Measurements from ENCODE around the gene RABGAP1L. TPM values are rescaled to one million over a fixed set of nuclear protein-coding genes. Genes with fewer than 3 reads are reported as not detected.

Gene RABGAP1L
- total and polyA plus RNA-seq, 2 of the 8 experiments (the other 6 are each of a cell fraction or from before 2014, with no cell fraction given) = 33.3 to 156 TPM

GRCh38 chr1:174819596-174819995, 660.3 kb downstream of the RABGAP1L start:
- H3K4me2 ChIP-seq (ENCODE audit: insufficient read depth in 1 of 2, low read depth in 2 of 2, low read length in 2 of 2) = no peak overlapping the region
- no peak overlapping the region for H3K56ac ChIP-seq (replicated peaks; ENCODE audit: insufficient read length, low read depth, low read length)
- no peak overlapping the region for H3K18ac ChIP-seq (ENCODE audit: extremely low read depth, low read length)
- H4K20me1 ChIP-seq (replicated peaks in 1 of 2; ENCODE audit: control insufficient read depth in 1 of 2, insufficient read depth in 2 of 2, low read length in 2 of 2) = no peaks in the 10 kb centered on the region
- no peak overlapping the region for H3K4me3 ChIP-seq (ENCODE audit: extremely low read depth in 1 of 4, insufficient read depth in 2 of 4, low read depth in 3 of 4, low read length in 4 of 4)
- H3K9me3 ChIP-seq (ENCODE audit: insufficient read depth in 2 of 2, low read depth in 1 of 2, low read length in 1 of 2) = no peaks in the 10 kb centered on the region
- H4K91ac ChIP-seq (replicated peaks; ENCODE audit: insufficient read length, low read length) = no peak overlapping the region
- H2AFZ ChIP-seq (ENCODE audit: low read length) = no peak overlapping the region
- no peak overlapping the region for H3K27ac ChIP-seq (ENCODE audit: low read depth, low read length)
- peaks cover 0 to 2% (median under 1%) of the 10 kb centered on the region in 4 experiments; a peak in 2 of 7 replicates for H3K4me1 ChIP-seq (replicated peaks in 1 of 4; ENCODE audit: control insufficient read depth in 3 of 4, insufficient read depth in 4 of 4, low read length in 3 of 4)
- H4K8ac ChIP-seq (ENCODE audit: extremely low read depth, insufficient read depth, low read length) = no peak overlapping the region
- H3K9ac ChIP-seq (replicated peaks in 1 of 4; ENCODE audit: extremely low read depth in 1 of 4, low read depth in 3 of 4, low read length in 3 of 4) = no peak overlapping the region
- no peaks in the 10 kb centered on the region for H3K79me2 ChIP-seq (ENCODE audit: control insufficient read depth in 1 of 2, insufficient read depth in 2 of 2, low read length in 2 of 2)
- no peaks in the 10 kb centered on the region for H3K79me1 ChIP-seq (ENCODE audit: low read depth, low read length)
- H3K23ac ChIP-seq (ENCODE audit: insufficient read length) = no peak overlapping the region
- H4K5ac ChIP-seq (ENCODE audit: insufficient read length, low read depth, low read length) = no peak overlapping the region
- TF ChIP-seq RFX5 (IDR thresholded peaks at IDR 0.05; ENCODE audit: borderline replicate concordance, low read depth, low read length) (no peak), PHF8 (conservative IDR thresholded peaks at IDR 0.05; ENCODE audit: low read depth, low read length) (no peak), SIN3A (conservative IDR thresholded peaks at IDR 0.05 in 1 of 2, IDR thresholded peaks at IDR 0.05 in 1 of 2; ENCODE audit: low read depth in 1 of 2, low read length in 2 of 2) (no peak), TBP (IDR thresholded peaks at IDR 0.05; ENCODE audit: low read depth, low read length) (no peak), CTCF (IDR thresholded peaks at IDR 0.05; ENCODE audit: control extremely low read depth in 1 of 3, insufficient read depth in 1 of 3, low read depth in 1 of 3, low read length in 3 of 3) (no peak), HDAC6 (IDR thresholded peaks at IDR 0.05; ENCODE audit: low read depth, low read length) (no peak), POU5F1 (IDR thresholded peaks at IDR 0.05; ENCODE audit: low read depth, low read length) (no peak)
- no peak overlapping the region for H3K4ac ChIP-seq (replicated peaks; ENCODE audit: insufficient read length, low read depth, low read length)
- no peak overlapping the region for H2BK20ac ChIP-seq (ENCODE audit: low read length)
- H2AK5ac ChIP-seq (ENCODE audit: low read depth, low read length) = no peak overlapping the region
- ChIA-PET CTCF (ENCODE audit: partially characterized antibody) (interaction anchor here (0.8 to 1.4 kb wide), 3 partner anchors 72 to 497 kb away, joined by 3 read pairs; no protein-coding TSS in a partner anchor), POLR2A (ENCODE audit: partially characterized antibody) (interaction anchor here (1.3 kb wide), 1 partner anchor 20 kb away, joined by 4 read pairs; no protein-coding TSS in a partner anchor)
- H3K14ac ChIP-seq (ENCODE audit: insufficient read length) = no peak overlapping the region
- FAIRE-seq (no peak), DNase-seq (ENCODE audit: low read depth in 1 of 2, low spot score in 2 of 2) (no peak)
- H3K23me2 ChIP-seq (ENCODE audit: low read depth, low read length) = no peaks in the 10 kb centered on the region
- H3K36me3 ChIP-seq (ENCODE audit: control insufficient read depth in 2 of 4, insufficient read depth in 4 of 4, low read length in 3 of 4) = no peaks in the 10 kb centered on the region
- H3K27me3 ChIP-seq (replicated peaks in 1 of 4; ENCODE audit: control insufficient read depth in 3 of 4, extremely low read depth in 1 of 4, insufficient read depth in 3 of 4, low read length in 3 of 4) = no peaks in the 10 kb centered on the region
- H2BK15ac ChIP-seq (ENCODE audit: low read length) = no peak overlapping the region
- no peak overlapping the region for H2BK5ac ChIP-seq (ENCODE audit: low read depth, low read length)
- H2BK120ac ChIP-seq (replicated peaks; ENCODE audit: low read depth, low read length) = no peak overlapping the region
- no peak overlapping the region for H2BK12ac ChIP-seq (ENCODE audit: low read depth, low read length)

Data from H1 (cell line).